PC-9 (cell line): ENCODE measurements around the gene DHTKD1. TPM values are rescaled to one million over a fixed set of nuclear protein-coding genes. Genes with fewer than 3 reads are reported as not detected.

Experiments used
- BruUV-seq: library from RNA; stranded (reverse); fragments of 400-500 nt; replicated peaks from 2 replicates; lab custom pipeline; 2021; lab: Mats Ljungman, UMichigan
- CTCF ChIA-PET: fragments of 300-600 bp; sonication (Branson Sonifier 250); formaldehyde crosslinking; loops from one replicate; lab custom pipeline; 2022; ENCODE audit warnings: antibody characterized with exemption; lab: Charles Lee
- POLR2A ChIA-PET: fragments of 300-600 bp; sonication (Branson Sonifier 250); formaldehyde crosslinking; loops from one replicate; lab custom pipeline; 2022; ENCODE audit warnings: antibody characterized with exemption; ENCODE audit not compliant: unreplicated experiment; lab: Charles Lee
- DNase-seq, 2 experiments: peaks; one replicate each; pipeline versions ENCODE4 v3.0.0 to v3.0.0-alpha.2; 2015 to 2022; ENCODE audit warnings: mixed read lengths in 1 of 2
- H2AFZ ChIP-seq: fragments of 200-600 bp; sonication (generic); 2 replicates; pipeline ENCODE4 v1.8.1; 2017; ENCODE audit warnings: antibody characterized with exemption
- H3F3A ChIP-seq: fragments of 200-600 bp; sonication (generic); 2 replicates; pipeline ENCODE4 v1.8.1; 2017; ENCODE audit warnings: antibody characterized with exemption, mild to moderate bottlenecking, low read depth; ENCODE audit not compliant: insufficient read depth
- H3K27ac ChIP-seq: fragments of 200-600 bp; sonication (generic); 2 replicates; pipeline ENCODE4 v1.6.1; 2016; ENCODE audit warnings: mixed run types
- H3K27me3 ChIP-seq: fragments of 200-600 bp; sonication (generic); 2 replicates; pipeline ENCODE4 v1.6.1; 2016; ENCODE audit warnings: low read depth, mixed run types; ENCODE audit not compliant: insufficient read depth
- H3K36me3 ChIP-seq: fragments of 200-600 bp; sonication (generic); 2 replicates; pipeline ENCODE4 v1.6.1; 2016; ENCODE audit warnings: low read depth, mixed run types
- H3K4me1 ChIP-seq: fragments of 200-600 bp; sonication (generic); replicated peaks from 2 replicates; pipeline ENCODE4 v1.6.1; 2016; ENCODE audit warnings: mixed run types; ENCODE audit not compliant: insufficient read depth
- H3K4me2 ChIP-seq: fragments of 200-600 bp; sonication (generic); 2 replicates; pipeline ENCODE4 v1.6.1; 2017; ENCODE audit warnings: mixed run types
- H3K4me3 ChIP-seq: fragments of 200-600 bp; sonication (generic); 2 replicates; pipeline ENCODE4 v1.6.1; 2016; ENCODE audit warnings: mixed run types
- H3K79me2 ChIP-seq: fragments of 200-600 bp; sonication (generic); 2 replicates; pipeline ENCODE4 v1.6.1; 2017; ENCODE audit warnings: low read depth, mixed run types
- H3K9me2 ChIP-seq: fragments of 200-600 bp; sonication (generic); 2 replicates; pipeline ENCODE4 v1.8.1; 2017; ENCODE audit warnings: mild to moderate bottlenecking; ENCODE audit not compliant: insufficient read depth
- H3K9me3 ChIP-seq: fragments of 200-600 bp; sonication (generic); 2 replicates; pipeline ENCODE4 v1.8.1; 2016; ENCODE audit warnings: low read depth; ENCODE audit not compliant: insufficient read depth
- H4K20me1 ChIP-seq: fragments of 200-600 bp; sonication (generic); 2 replicates; pipeline ENCODE4 v1.8.1; 2017; ENCODE audit not compliant: insufficient read depth
- CTCF ChIP-seq: fragments of 200-600 bp; sonication (generic); conservative IDR thresholded peaks from 2 replicates; pipeline ENCODE4 v1.6.1; 2017; ENCODE audit warnings: mixed run types, antibody characterized with exemption, mild to moderate bottlenecking, moderate library complexity
- EZH2 ChIP-seq: fragments of 200-600 bp; sonication (generic); IDR thresholded peaks from 2 replicates; pipeline ENCODE4 v1.8.0; 2017; ENCODE audit warnings: antibody characterized with exemption, low read depth
- intact Hi-C: fragments of 100-400 bp; cut with micrococcal nuclease; formaldehyde crosslinking; loops from one replicate; pipeline ENCODE4 v1.10.0; 2022; ENCODE audit not compliant: unreplicated experiment
- total RNA-seq: library from RNA; stranded (reverse); gene quantifications from 2 replicates; pipeline ENCODE4 v1.2.3, GENCODE V29; 2021

Gene DHTKD1
- total RNA-seq, 1 experiment from 2014 or later: 41.1 TPM

DNA sequence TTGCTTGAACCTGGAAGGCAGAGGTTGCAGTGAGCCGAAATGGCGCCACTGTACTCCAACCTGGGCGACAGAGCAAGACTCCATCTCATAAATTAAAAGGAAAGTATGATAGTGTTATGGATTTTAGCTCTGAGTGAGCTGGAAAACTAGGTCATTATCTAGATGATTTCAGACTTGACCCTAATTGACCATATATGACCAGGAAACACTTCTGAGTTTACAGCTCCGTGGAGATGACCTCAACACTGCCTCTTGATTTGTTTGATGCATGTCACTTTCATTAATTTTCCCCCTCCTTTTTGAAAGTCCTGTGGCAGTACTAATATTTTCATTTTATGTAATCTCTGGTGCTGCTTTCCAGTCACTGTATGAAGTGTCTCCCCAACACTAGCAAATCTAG, 52.9 kb downstream of the DHTKD1 start:
- Histone ChIP-seq H3K9me2 (no peaks in the 10 kb centered on the region), H3K27me3 (no peaks in the 10 kb centered on the region), H3F3A (no peaks in the 10 kb centered on the region), H3K4me3 (no peak overlapping the region), H3K27ac (no peak overlapping the region), H3K4me1 (no peaks in the 10 kb centered on the region), H3K9me3 (no peaks in the 10 kb centered on the region), H3K36me3 (no peaks in the 10 kb centered on the region), H3K4me2 (no peak overlapping the region), H2AFZ (no peak overlapping the region), H4K20me1 (no peaks in the 10 kb centered on the region), H3K79me2 (no peaks in the 10 kb centered on the region)
- ChIA-PET CTCF (no interaction called here), POLR2A (no interaction called here)
- BruUV-seq: no TSS peak
- DNase-seq: no peak
- intact Hi-C loops: no loop called here
- TF ChIP-seq CTCF (no peak), EZH2 (no peak)

DNA sequence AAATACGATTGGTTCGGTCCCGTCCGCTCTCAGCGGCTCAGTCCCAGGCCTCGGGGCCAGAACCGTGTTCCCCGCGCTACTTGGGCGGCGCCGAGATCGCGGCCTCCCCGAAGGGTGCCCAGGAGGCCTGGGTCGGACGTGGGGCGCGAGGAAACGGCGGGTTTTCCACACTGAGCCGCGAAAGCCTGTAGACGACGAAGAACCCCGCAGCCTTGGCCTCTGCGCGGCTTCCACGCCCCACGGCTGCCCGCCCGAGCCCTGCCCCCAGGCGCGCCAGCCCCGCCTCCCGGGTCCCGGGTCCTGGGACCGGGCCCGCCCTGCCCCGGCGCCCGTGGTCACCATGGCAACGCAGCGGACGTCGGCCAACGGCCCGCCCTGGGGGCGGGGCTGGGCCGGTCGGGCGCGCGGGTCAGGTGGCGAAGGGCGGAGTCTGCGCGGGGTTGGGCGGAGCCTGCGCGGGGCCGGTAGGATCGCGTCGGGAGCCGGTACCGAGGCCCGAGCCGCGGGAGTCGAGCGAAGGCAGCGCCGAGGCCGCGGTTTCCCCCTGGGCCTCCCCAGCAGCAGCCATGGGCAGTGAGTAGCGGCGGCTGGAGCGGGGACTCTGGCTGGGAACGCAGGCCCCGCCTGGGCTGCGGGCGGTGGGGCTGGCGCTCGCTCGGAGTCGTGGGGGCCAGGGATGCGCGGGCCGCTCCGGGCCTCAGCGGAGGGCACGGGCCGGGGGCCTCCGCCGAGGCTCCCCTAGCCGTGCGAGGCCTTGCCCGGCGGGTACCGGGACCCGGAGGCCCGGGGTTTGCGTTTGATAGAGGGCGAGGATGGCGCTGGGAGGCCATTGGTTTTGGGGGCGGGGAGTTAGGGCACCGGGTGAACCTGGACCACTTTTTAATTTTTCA, 60.7 kb downstream of the DHTKD1 start, which contains the start of gene SEC61A2:
Gene SEC61A2, plus strand, starts transcription at position 456 of the 890 bp plus-strand sequence. Its CDS starts 111 bp downstream, at position 567.
- intact Hi-C loops: loop anchor here (5.0 kb wide), 1 partner anchor 62 kb away; the partner anchor contains the start of gene DHTKD1
- Histone ChIP-seq H2AFZ (peak within 1 kb of the TSS; percentile 92), H3K4me1 (no peaks in the 10 kb centered on the region), H4K20me1 (no peaks in the 10 kb centered on the region), H3F3A (no peaks in the 10 kb centered on the region), H3K4me2 (peak within 1 kb of the TSS; percentile 92), H3K9me3 (no peaks in the 10 kb centered on the region), H3K27me3 (no peaks in the 10 kb centered on the region), H3K27ac (peak within 1 kb of the TSS; percentile 60), H3K9me2 (no peaks in the 10 kb centered on the region), H3K79me2 (0 out of 2 replicates have a peak, but pooled peaks cover 5% of the 10 kb centered on the region), H3K36me3 (no peaks in the 10 kb centered on the region), H3K4me3 (peak within 1 kb of the TSS; percentile 79)
- ChIA-PET CTCF (no interaction called here), POLR2A (interaction anchor here (0.6 to 0.7 kb wide), 3 partner anchors 95 to 351 kb away, joined by 4 to 9 read pairs (median 7); no protein-coding TSS in a partner anchor)
- TF ChIP-seq CTCF (no peak), EZH2 (no peak)
- peak; percentile 67 to 98 for DNase-seq
- BruUV-seq: no TSS peak

- 0 out of 2 replicates have a peak, but pooled peaks cover 5% of the 10 kb centered on the region for H3K79me2 ChIP-seq
- TF ChIP-seq CTCF (peak; percentile 58), EZH2 (no peak)
- DNase-seq: peak; percentile 41 to 47
- no peak overlapping the region for H3K27ac ChIP-seq
- no peaks in the 10 kb centered on the region for H3K9me3 ChIP-seq
- intact Hi-C loops: no loop called here
- no peaks in the 10 kb centered on the region for H3K4me1 ChIP-seq
- ChIA-PET CTCF (no interaction called here), POLR2A (interaction anchor here (0.6 kb wide), 3 partner anchors 37 to 350 kb away, joined by 3 to 9 read pairs (median 7); no protein-coding TSS in a partner anchor)
- peak overlapping the region; percentile 79 for H3K4me3 ChIP-seq
- no TSS peak for BruUV-seq
- H3K9me2 ChIP-seq: no peaks in the 10 kb centered on the region
- no peaks in the 10 kb centered on the region for H4K20me1 ChIP-seq
- peak overlapping the region; percentile 92 for H2AFZ ChIP-seq
- H3K36me3 ChIP-seq: no peaks in the 10 kb centered on the region
- H3K4me2 ChIP-seq: peak overlapping the region; percentile 92
- no peaks in the 10 kb centered on the region for H3F3A ChIP-seq
- H3K27me3 ChIP-seq: no peaks in the 10 kb centered on the region
Measured at GRCh38 chr10:12130237-12130872, 61.6 kb downstream of the DHTKD1 start.
